ENCODE results near the gene CLCN7.

DNA sequence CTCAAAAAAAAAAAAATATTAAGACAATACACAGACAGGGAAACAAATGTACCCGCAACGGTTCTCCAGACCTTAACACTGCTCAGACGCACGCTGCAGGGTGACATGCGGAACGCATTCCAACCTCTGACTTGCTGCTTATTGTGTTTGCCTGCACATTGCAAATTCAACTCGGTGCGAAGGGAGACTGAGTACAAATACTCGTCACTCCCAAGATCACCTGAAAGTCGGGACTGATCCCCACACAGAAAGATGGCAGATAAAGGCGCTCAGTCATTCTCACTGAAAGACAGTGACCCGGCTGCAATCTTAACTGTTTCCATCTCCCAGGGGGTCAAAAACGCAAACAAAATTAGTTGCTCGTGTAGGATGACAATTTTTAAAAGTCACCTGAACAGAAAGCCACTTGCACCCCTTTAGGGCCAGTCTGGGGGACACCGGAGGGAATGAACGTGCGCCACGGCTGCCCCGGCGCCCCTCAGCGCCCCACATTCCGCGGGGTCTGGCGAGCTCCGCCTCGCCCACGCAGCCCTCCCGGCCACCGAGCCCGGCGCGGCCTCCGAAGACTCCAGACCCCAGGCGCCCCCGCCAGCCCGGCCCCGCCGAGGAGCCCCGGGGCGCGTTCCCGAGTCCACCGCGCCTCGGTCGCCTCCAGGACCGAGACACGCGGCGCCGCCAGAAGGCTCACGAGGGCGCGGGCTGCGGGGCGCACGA is 589 bp downstream of the CLCN7 start:
- TF ChIP-seq, protein P1, sequence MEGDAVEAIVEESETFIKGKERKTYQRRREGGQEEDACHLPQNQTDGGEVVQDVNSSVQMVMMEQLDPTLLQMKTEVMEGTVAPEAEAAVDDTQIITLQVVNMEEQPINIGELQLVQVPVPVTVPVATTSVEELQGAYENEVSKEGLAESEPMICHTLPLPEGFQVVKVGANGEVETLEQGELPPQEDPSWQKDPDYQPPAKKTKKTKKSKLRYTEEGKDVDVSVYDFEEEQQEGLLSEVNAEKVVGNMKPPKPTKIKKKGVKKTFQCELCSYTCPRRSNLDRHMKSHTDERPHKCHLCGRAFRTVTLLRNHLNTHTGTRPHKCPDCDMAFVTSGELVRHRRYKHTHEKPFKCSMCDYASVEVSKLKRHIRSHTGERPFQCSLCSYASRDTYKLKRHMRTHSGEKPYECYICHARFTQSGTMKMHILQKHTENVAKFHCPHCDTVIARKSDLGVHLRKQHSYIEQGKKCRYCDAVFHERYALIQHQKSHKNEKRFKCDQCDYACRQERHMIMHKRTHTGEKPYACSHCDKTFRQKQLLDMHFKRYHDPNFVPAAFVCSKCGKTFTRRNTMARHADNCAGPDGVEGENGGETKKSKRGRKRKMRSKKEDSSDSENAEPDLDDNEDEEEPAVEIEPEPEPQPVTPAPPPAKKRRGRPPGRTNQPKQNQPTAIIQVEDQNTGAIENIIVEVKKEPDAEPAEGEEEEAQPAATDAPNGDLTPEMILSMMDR (IDR thresholded peaks at IDR 0.05) = no peak
- no peak for TF ChIP-seq POLR2A (IDR thresholded peaks at IDR 0.05)
- no peak for TF ChIP-seq POLR2AphosphoS5 (IDR thresholded peaks at IDR 0.05)

Data from prostate gland (tissue), 2 donors.